ENCODE measurements around the gene THPO.

GRCh38 chr3:184336547-184337398, 41.2 kb downstream of the THPO start:
- peak; percentile 58 to 80 (median 63) for TF ChIP-seq POLR2AphosphoS5 (IDR thresholded peaks at IDR 0.05)
- TF ChIP-seq CTCF (IDR thresholded peaks at IDR 0.05) = no peak
- TF ChIP-seq POLR2A (IDR thresholded peaks at IDR 0.05) = no peak
- no peak for TF ChIP-seq EP300 (IDR thresholded peaks at IDR 0.05)
